HEK293T (cell line): Measurements from ENCODE around the gene SH3PXD2B.
"Not testable (repeated sequence)": the region's sequence is repeated elsewhere in the genome, so short reads cannot be mapped to it uniquely, and the experiment has no call there.

ENCODE experiments used
- BHLHE40 ChIP-seq: fragments of 450-650 bp; IDR thresholded peaks from 2 replicates; pipeline ENCODE4 v1.6.1; 2016; ENCODE audit warnings: mild to moderate bottlenecking, moderate library complexity, borderline replicate concordance
- ELF4 ChIP-seq: fragments of 450-650 bp; IDR thresholded peaks from 2 replicates; pipeline ENCODE4 v1.6.1; 2017; ENCODE audit warnings: antibody characterized with exemption
- FOXA1 ChIP-seq: fragments of 450-650 bp; IDR thresholded peaks from 2 replicates; pipeline ENCODE4 v1.6.1; 2016; ENCODE audit warnings: mild to moderate bottlenecking
- FOXK2 ChIP-seq: fragments of 450-650 bp; IDR thresholded peaks from 2 replicates; pipeline ENCODE4 v1.6.1; 2016; ENCODE audit warnings: mild to moderate bottlenecking
- HDGF ChIP-seq: fragments of 450-650 bp; IDR thresholded peaks from 2 replicates; pipeline ENCODE4 v1.6.1; 2017; ENCODE audit warnings: antibody characterized with exemption, borderline replicate concordance
- NFRKB ChIP-seq: fragments of 450-650 bp; IDR thresholded peaks from 2 replicates; pipeline ENCODE4 v1.6.1; 2016; ENCODE audit warnings: mild to moderate bottlenecking, moderate library complexity
- TARDBP ChIP-seq: fragments of 450-650 bp; IDR thresholded peaks from 2 replicates; pipeline ENCODE4 v1.6.1; 2016
- ZNF384 ChIP-seq: fragments of 450-650 bp; IDR thresholded peaks from 2 replicates; pipeline ENCODE4 v1.6.1; 2016
- TF ChIP-seq, protein P1 (sequence below): fragments of 450-650 bp; IDR thresholded peaks from 2 replicates; pipeline ENCODE4 v1.6.1; 2016

DNA sequence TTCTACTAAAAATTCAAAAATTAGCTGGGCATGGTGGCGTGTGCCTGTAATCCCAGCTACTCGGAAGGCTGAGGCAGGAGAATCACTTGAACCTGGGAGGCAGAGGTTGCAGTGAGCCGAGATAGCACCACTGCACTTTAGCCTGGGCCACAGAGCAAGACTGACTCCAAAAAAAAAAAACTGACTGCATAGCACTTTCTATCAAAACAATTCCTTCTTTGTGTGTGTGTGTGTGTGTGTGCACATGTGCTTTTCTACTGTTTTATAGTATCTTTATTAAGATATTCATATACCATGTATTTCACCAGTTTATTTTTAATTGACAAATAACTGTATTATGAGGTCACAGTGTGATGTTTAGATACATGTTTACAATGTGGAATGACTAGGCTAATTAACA, 167.2 kb downstream of the SH3PXD2B start:
- TF ChIP-seq FOXK2, ZNF384, NFRKB, TARDBP, HDGF, FOXA1, BHLHE40, ELF4: not testable (repeated sequence)
- TF ChIP-seq, protein P1, sequence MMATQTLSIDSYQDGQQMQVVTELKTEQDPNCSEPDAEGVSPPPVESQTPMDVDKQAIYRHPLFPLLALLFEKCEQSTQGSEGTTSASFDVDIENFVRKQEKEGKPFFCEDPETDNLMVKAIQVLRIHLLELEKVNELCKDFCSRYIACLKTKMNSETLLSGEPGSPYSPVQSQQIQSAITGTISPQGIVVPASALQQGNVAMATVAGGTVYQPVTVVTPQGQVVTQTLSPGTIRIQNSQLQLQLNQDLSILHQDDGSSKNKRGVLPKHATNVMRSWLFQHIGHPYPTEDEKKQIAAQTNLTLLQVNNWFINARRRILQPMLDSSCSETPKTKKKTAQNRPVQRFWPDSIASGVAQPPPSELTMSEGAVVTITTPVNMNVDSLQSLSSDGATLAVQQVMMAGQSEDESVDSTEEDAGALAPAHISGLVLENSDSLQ: not testable (repeated sequence)
